GM12873 (cell line): ENCODE data around the gene AFF3.

Experiments
- CTCF ChIP-seq: IDR thresholded peaks from 2 replicates; pipeline ENCODE4 v1.5.1; 2012; ENCODE audit warnings: low read depth, mild to moderate bottlenecking, moderate library complexity, low read length, control low read depth; ENCODE audit not compliant: insufficient read depth; ENCODE audit errors: missing control alignments

AFF3 gene

GRCh38 chr2:99928470-99929053, 213.8 kb downstream of the AFF3 start:
- no peak for TF ChIP-seq CTCF

GRCh38 chr2:99926986-99927385, 215.4 kb downstream of the AFF3 start:
- no peak for TF ChIP-seq CTCF

GRCh38 chr2:99925960-99926359, 216.4 kb downstream of the AFF3 start:
- TF ChIP-seq CTCF, result no peak

- no peak for TF ChIP-seq CTCF
These were observed 219.7 kb downstream of the AFF3 start for GRCh38 chr2:99922664-99923063.

GRCh38 chr2:99921903-99922302, 220.5 kb downstream of the AFF3 start:
- no peak for TF ChIP-seq CTCF

- no peak for TF ChIP-seq CTCF
These were observed 224.0 kb downstream of the AFF3 start for GRCh38 chr2:99918389-99918788.

- TF ChIP-seq CTCF, result no peak
These were observed 227.2 kb downstream of the AFF3 start for GRCh38 chr2:99915108-99915675.
